GM23338 (cell line): Measurements from ENCODE around the gene GLI3. TPM values are rescaled to one million over a fixed set of nuclear protein-coding genes. Genes with fewer than 3 reads are reported as not detected.
A peak's percentile ranks its signal among the peaks of the same experiment; 100 is the strongest.

Experiments
- ATAC-seq: fragments of 200-7000 bp; cut with Tn5 transposase; 3 replicates; pipeline ENCODE4 v1.9.1; 2020
- DNase-seq: peaks from one replicate; pipeline ENCODE4 v3.0.0-alpha.2; 2015; ENCODE audit warnings: low spot score
- H2AFZ ChIP-seq: fragments of 200-600 bp; sonication (generic); 2 replicates; pipeline ENCODE4 v1.8.0; 2016; ENCODE audit warnings: antibody characterized with exemption, mild to moderate bottlenecking, moderate library complexity
- H3F3A ChIP-seq: fragments of 200-600 bp; sonication (generic); replicated peaks from 2 replicates; pipeline ENCODE4 v1.8.0; 2017; ENCODE audit warnings: antibody characterized with exemption, mixed run types, low read depth
- H3K27ac ChIP-seq: fragments of 200-600 bp; sonication (generic); 2 replicates; pipeline ENCODE4 v1.6.1; 2016; ENCODE audit warnings: low read depth
- H3K27me3 ChIP-seq: fragments of 200-600 bp; sonication (generic); 2 replicates; pipeline ENCODE4 v1.8.0; 2016; ENCODE audit warnings: mild to moderate bottlenecking, mixed run types, moderate library complexity; ENCODE audit not compliant: insufficient read depth
- H3K36me3 ChIP-seq: fragments of 200-600 bp; sonication (generic); 2 replicates; pipeline ENCODE4 v1.8.0; 2016; ENCODE audit warnings: mild to moderate bottlenecking; ENCODE audit not compliant: insufficient read depth
- H3K4me1 ChIP-seq: fragments of 200-600 bp; sonication (generic); 2 replicates; pipeline ENCODE4 v1.8.0; 2016; ENCODE audit warnings: mild to moderate bottlenecking, moderate library complexity; ENCODE audit not compliant: insufficient read depth
- H3K4me2 ChIP-seq: fragments of 200-600 bp; sonication (generic); 2 replicates; pipeline ENCODE4 v1.7.1; 2017; ENCODE audit warnings: mixed run types
- H3K4me3 ChIP-seq: fragments of 200-600 bp; sonication (generic); 2 replicates; pipeline ENCODE4 v1.6.1; 2016; ENCODE audit warnings: mixed run types
- H3K79me2 ChIP-seq: fragments of 200-600 bp; sonication (generic); replicated peaks from 2 replicates; pipeline ENCODE4 v1.8.0; 2017; ENCODE audit warnings: mild to moderate bottlenecking; ENCODE audit not compliant: insufficient read depth
- H3K9me2 ChIP-seq: fragments of 200-600 bp; sonication (generic); 2 replicates; pipeline ENCODE4 v1.8.0; 2017; ENCODE audit not compliant: insufficient read depth
- H4K20me1 ChIP-seq: fragments of 200-600 bp; sonication (generic); replicated peaks from 2 replicates; pipeline ENCODE4 v1.8.0; 2017; ENCODE audit warnings: mild to moderate bottlenecking; ENCODE audit not compliant: insufficient read depth
- H3K27ac Mint-ChIP-seq: 2 replicates; pipeline ENCODE4 v1.8.0; 2020; ENCODE audit warnings: inconsistent platforms, mild to moderate bottlenecking, moderate library complexity, mixed read lengths
- H3K27me3 Mint-ChIP-seq: 3 replicates; pipeline ENCODE4 v1.8.0; 2022; ENCODE audit warnings: low read depth, mild to moderate bottlenecking, moderate library complexity, mixed read lengths, inconsistent platforms; ENCODE audit not compliant: insufficient read depth, poor library complexity
- H3K36me3 Mint-ChIP-seq: 3 replicates; pipeline ENCODE4 v1.8.0; 2021; ENCODE audit warnings: low read depth, mild to moderate bottlenecking, inconsistent platforms, moderate library complexity, mixed read lengths
- H3K4me1 Mint-ChIP-seq: 3 replicates; pipeline ENCODE4 v1.8.0; 2020; ENCODE audit warnings: mild to moderate bottlenecking, inconsistent platforms, mixed read lengths
- H3K4me3 Mint-ChIP-seq: 3 replicates; pipeline ENCODE4 v1.8.0; 2021; ENCODE audit warnings: moderate library complexity, mild to moderate bottlenecking, inconsistent platforms, mixed read lengths
- H3K9me3 Mint-ChIP-seq: 3 replicates; pipeline ENCODE4 v1.8.0; 2020; ENCODE audit warnings: moderate library complexity, mild to moderate bottlenecking, inconsistent platforms, mixed read lengths
- CREB1 ChIP-seq: fragments of 250-450 bp; sonication (Bioruptor Pico); IDR thresholded peaks from 2 replicates; pipeline ENCODE4 v1.5.0; 2020; ENCODE audit warnings: low read depth, mild to moderate bottlenecking, moderate library complexity
- EZH2 ChIP-seq: fragments of 200-600 bp; sonication (generic); IDR thresholded peaks from one replicate; pipeline ENCODE4 v1.8.0; 2017; ENCODE audit warnings: antibody characterized with exemption, mild to moderate bottlenecking, low read depth; ENCODE audit not compliant: unreplicated experiment
- EZH2phosphoT487 ChIP-seq: fragments of 200-600 bp; sonication (generic); IDR thresholded peaks from one replicate; pipeline ENCODE4 v1.8.1; 2018; ENCODE audit warnings: antibody characterized with exemption; ENCODE audit not compliant: unreplicated experiment
- JUNB ChIP-seq: IDR thresholded peaks from one replicate; pipeline ENCODE4 v1.6.1; 2016; ENCODE audit warnings: antibody characterized with exemption; ENCODE audit not compliant: unreplicated experiment
- NANOG ChIP-seq: IDR thresholded peaks from 2 replicates; pipeline ENCODE4 v1.6.1; 2016; ENCODE audit warnings: antibody characterized with exemption, borderline replicate concordance
- POLR2AphosphoS5 ChIP-seq: IDR thresholded peaks from 2 replicates; pipeline ENCODE4 v1.6.1; 2016; ENCODE audit warnings: antibody characterized with exemption, low read depth
- STAT1 ChIP-seq: IDR thresholded peaks from one replicate; pipeline ENCODE4 v1.6.1; 2016; ENCODE audit warnings: antibody characterized with exemption; ENCODE audit not compliant: unreplicated experiment
- ZNF114 ChIP-seq: fragments of 250-450 bp; sonication (Bioruptor Pico); IDR thresholded peaks from 2 replicates; pipeline ENCODE4 v1.5.0; 2020; ENCODE audit warnings: mild to moderate bottlenecking, moderate library complexity
- ZNF331 ChIP-seq: fragments of 250-450 bp; sonication (Bioruptor Pico); IDR thresholded peaks from 2 replicates; pipeline ENCODE4 v1.5.0; 2020; ENCODE audit warnings: low read depth, mild to moderate bottlenecking, moderate library complexity
- polyA plus RNA-seq: library from polyadenylated mRNA; unstranded; fragments of >200 nt; fragmentation: Nextera tagmentation; extraction: Ambion mirVana; gene quantifications from 2 replicates; pipeline ENCODE4 v1.2.1, GENCODE V29; 2016
- total RNA-seq: library from RNA; depleted of rRNA; stranded (reverse); fragments of >200 nt; shearing (Covaris generic); gene quantifications from 2 replicates; pipeline ENCODE4 v1.2.3, GENCODE V29; 2014
- TF ChIP-seq, protein P1 (sequence below): IDR thresholded peaks from 2 replicates; pipeline ENCODE4 v1.6.1; 2016; ENCODE audit warnings: antibody characterized with exemption
- TF ChIP-seq, protein P2 (sequence below): IDR thresholded peaks from one replicate; pipeline ENCODE4 v1.6.1; 2018; ENCODE audit warnings: antibody characterized with exemption; ENCODE audit not compliant: unreplicated experiment
- TF ChIP-seq, protein P3 (sequence below), 2 experiments: fragments of 200-600 bp in 1 of 2; sonication (generic) in 1 of 2; conservative IDR thresholded peaks; 2 replicates each; pipeline versions ENCODE4 v1.5.1 to v1.6.1; 2016 to 2017; ENCODE audit warnings: antibody characterized with exemption in 2 of 2, low read depth in 2 of 2, mild to moderate bottlenecking in 2 of 2, moderate library complexity in 1 of 2
- TF ChIP-seq, protein P4 (sequence below): fragments of 250-450 bp; sonication (Bioruptor Pico); IDR thresholded peaks from 2 replicates; pipeline ENCODE4 v1.5.0; 2020; ENCODE audit warnings: mild to moderate bottlenecking, moderate library complexity

Gene GLI3
- total and polyA plus RNA-seq, 2 experiments from 2014 or later: 16.1 to 17.9 TPM

DNA sequence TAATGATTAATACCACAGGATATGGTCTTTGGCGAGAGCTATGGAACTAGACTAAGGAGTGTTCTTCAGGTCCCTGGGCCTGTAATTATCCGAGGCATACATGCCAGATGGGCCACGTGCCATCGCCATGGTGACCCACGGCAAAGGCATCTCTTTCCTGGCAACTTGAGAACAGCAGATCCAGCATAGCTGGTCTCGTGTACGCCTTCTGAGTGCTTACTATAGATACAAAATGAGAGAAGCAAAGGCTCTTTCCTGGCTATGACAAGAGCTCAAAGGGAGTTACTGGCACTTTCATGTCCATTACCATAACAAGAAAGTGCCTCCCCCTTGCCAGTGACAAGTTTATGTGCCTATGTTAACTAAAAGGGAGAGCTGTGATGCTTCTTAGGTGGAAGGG, 26.0 kb upstream of the GLI3 start:
- Mint-ChIP-seq H3K9me3 (no peaks in the 10 kb centered on the region; the same call in 2 of the 3 replicates), H3K27me3 (peaks cover 6% of the 10 kb centered on the region), H3K36me3 (no peaks in the 10 kb centered on the region), H3K4me3 (no peak overlapping the region), H3K4me1 (peaks cover 20% of the 10 kb centered on the region), H3K27ac (no peak overlapping the region; the same call in 1 of the 2 replicates)
- TF ChIP-seq STAT1 (no peak), POLR2AphosphoS5 (no peak), CREB1 (no peak), ZNF331 (CRISPR knock-in tag) (no peak), NANOG (no peak), JUNB (no peak), EZH2 (no peak), ZNF114 (CRISPR knock-in tag) (no peak), EZH2phosphoT487 (no peak)
- TF ChIP-seq, protein P1, sequence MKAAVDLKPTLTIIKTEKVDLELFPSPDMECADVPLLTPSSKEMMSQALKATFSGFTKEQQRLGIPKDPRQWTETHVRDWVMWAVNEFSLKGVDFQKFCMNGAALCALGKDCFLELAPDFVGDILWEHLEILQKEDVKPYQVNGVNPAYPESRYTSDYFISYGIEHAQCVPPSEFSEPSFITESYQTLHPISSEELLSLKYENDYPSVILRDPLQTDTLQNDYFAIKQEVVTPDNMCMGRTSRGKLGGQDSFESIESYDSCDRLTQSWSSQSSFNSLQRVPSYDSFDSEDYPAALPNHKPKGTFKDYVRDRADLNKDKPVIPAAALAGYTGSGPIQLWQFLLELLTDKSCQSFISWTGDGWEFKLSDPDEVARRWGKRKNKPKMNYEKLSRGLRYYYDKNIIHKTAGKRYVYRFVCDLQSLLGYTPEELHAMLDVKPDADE: no peak
- TF ChIP-seq, protein P2, sequence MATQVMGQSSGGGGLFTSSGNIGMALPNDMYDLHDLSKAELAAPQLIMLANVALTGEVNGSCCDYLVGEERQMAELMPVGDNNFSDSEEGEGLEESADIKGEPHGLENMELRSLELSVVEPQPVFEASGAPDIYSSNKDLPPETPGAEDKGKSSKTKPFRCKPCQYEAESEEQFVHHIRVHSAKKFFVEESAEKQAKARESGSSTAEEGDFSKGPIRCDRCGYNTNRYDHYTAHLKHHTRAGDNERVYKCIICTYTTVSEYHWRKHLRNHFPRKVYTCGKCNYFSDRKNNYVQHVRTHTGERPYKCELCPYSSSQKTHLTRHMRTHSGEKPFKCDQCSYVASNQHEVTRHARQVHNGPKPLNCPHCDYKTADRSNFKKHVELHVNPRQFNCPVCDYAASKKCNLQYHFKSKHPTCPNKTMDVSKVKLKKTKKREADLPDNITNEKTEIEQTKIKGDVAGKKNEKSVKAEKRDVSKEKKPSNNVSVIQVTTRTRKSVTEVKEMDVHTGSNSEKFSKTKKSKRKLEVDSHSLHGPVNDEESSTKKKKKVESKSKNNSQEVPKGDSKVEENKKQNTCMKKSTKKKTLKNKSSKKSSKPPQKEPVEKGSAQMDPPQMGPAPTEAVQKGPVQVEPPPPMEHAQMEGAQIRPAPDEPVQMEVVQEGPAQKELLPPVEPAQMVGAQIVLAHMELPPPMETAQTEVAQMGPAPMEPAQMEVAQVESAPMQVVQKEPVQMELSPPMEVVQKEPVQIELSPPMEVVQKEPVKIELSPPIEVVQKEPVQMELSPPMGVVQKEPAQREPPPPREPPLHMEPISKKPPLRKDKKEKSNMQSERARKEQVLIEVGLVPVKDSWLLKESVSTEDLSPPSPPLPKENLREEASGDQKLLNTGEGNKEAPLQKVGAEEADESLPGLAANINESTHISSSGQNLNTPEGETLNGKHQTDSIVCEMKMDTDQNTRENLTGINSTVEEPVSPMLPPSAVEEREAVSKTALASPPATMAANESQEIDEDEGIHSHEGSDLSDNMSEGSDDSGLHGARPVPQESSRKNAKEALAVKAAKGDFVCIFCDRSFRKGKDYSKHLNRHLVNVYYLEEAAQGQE: no peak
- TF ChIP-seq, protein P3, sequence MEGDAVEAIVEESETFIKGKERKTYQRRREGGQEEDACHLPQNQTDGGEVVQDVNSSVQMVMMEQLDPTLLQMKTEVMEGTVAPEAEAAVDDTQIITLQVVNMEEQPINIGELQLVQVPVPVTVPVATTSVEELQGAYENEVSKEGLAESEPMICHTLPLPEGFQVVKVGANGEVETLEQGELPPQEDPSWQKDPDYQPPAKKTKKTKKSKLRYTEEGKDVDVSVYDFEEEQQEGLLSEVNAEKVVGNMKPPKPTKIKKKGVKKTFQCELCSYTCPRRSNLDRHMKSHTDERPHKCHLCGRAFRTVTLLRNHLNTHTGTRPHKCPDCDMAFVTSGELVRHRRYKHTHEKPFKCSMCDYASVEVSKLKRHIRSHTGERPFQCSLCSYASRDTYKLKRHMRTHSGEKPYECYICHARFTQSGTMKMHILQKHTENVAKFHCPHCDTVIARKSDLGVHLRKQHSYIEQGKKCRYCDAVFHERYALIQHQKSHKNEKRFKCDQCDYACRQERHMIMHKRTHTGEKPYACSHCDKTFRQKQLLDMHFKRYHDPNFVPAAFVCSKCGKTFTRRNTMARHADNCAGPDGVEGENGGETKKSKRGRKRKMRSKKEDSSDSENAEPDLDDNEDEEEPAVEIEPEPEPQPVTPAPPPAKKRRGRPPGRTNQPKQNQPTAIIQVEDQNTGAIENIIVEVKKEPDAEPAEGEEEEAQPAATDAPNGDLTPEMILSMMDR (conservative IDR thresholded peaks at IDR 0.05; ENCODE audit: low read depth in 2 of 2): no peak
- TF ChIP-seq, protein P4, sequence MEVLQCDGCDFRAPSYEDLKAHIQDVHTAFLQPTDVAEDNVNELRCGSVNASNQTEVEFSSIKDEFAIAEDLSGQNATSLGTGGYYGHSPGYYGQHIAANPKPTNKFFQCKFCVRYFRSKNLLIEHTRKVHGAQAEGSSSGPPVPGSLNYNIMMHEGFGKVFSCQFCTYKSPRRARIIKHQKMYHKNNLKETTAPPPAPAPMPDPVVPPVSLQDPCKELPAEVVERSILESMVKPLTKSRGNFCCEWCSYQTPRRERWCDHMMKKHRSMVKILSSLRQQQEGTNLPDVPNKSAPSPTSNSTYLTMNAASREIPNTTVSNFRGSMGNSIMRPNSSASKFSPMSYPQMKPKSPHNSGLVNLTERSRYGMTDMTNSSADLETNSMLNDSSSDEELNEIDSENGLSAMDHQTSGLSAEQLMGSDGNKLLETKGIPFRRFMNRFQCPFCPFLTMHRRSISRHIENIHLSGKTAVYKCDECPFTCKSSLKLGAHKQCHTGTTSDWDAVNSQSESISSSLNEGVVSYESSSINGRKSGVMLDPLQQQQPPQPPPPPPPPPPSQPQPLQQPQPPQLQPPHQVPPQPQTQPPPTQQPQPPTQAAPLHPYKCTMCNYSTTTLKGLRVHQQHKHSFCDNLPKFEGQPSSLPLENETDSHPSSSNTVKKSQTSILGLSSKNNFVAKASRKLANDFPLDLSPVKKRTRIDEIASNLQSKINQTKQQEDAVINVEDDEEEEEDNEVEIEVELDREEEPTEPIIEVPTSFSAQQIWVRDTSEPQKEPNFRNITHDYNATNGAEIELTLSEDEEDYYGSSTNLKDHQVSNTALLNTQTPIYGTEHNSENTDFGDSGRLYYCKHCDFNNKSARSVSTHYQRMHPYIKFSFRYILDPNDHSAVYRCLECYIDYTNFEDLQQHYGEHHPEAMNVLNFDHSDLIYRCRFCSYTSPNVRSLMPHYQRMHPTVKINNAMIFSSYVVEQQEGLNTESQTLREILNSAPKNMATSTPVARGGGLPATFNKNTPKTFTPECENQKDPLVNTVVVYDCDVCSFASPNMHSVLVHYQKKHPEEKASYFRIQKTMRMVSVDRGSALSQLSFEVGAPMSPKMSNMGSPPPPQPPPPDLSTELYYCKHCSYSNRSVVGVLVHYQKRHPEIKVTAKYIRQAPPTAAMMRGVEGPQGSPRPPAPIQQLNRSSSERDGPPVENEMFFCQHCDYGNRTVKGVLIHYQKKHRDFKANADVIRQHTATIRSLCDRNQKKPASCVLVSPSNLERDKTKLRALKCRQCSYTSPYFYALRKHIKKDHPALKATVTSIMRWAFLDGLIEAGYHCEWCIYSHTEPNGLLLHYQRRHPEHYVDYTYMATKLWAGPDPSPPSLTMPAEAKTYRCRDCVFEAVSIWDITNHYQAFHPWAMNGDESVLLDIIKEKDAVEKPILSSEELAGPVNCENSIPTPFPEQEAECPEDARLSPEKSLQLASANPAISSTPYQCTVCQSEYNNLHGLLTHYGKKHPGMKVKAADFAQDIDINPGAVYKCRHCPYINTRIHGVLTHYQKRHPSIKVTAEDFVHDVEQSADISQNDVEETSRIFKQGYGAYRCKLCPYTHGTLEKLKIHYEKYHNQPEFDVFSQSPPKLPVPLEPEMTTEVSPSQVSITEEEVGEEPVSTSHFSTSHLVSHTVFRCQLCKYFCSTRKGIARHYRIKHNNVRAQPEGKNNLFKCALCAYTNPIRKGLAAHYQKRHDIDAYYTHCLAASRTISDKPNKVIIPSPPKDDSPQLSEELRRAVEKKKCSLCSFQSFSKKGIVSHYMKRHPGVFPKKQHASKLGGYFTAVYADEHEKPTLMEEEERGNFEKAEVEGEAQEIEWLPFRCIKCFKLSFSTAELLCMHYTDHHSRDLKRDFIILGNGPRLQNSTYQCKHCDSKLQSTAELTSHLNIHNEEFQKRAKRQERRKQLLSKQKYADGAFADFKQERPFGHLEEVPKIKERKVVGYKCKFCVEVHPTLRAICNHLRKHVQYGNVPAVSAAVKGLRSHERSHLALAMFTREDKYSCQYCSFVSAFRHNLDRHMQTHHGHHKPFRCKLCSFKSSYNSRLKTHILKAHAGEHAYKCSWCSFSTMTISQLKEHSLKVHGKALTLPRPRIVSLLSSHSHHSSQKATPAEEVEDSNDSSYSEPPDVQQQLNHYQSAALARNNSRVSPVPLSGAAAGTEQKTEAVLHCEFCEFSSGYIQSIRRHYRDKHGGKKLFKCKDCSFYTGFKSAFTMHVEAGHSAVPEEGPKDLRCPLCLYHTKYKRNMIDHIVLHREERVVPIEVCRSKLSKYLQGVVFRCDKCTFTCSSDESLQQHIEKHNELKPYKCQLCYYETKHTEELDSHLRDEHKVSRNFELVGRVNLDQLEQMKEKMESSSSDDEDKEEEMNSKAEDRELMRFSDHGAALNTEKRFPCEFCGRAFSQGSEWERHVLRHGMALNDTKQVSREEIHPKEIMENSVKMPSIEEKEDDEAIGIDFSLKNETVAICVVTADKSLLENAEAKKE: no peak
- Histone ChIP-seq H3K27me3 (no peaks in the 10 kb centered on the region), H3K4me2 (peak overlapping the region; percentile 48; the same call in 1 of the 2 replicates), H3K4me3 (no peak overlapping the region), H3K4me1 (peaks cover 11% of the 10 kb centered on the region), H3K36me3 (no peaks in the 10 kb centered on the region), H3K9me2 (no peaks in the 10 kb centered on the region; the same call in 1 of the 2 replicates), H3K27ac (no peak overlapping the region), H3F3A (no peaks in the 10 kb centered on the region), H3K79me2 (no peaks in the 10 kb centered on the region), H2AFZ (no peak overlapping the region), H4K20me1 (no peaks in the 10 kb centered on the region)
- DNase-seq: peak; percentile 29
- ATAC-seq: peak; percentile 50
